Right lobe of liver (tissue), 4 donors: ENCODE data around the gene NKAP.

ENCODE experiments used
- POLR2A ChIP-seq: fragments of 450-650 bp; IDR thresholded peaks from one replicate; pipeline ENCODE4 v1.6.1; 2017; ENCODE audit warnings: antibody characterized with exemption, mild to moderate bottlenecking
- TF ChIP-seq, protein P1 (sequence below), 4 donors: fragments of 200-600 bp in 3 of 4; fragments of 450-650 bp in 1 of 4; IDR thresholded peaks; one replicate each; pipeline versions ENCODE4 v1.5.1 to v1.8.0; 2016 to 2022; ENCODE audit warnings: antibody characterized with exemption in 4 of 4, mild to moderate bottlenecking in 2 of 4
- donor health status: DM: no; HTN: no; CAD: no.
- donor health status: DM: no; HTN: no; CAD: no.
- donor health status: DM: no; HTN: yes; CAD: no.

DNA sequence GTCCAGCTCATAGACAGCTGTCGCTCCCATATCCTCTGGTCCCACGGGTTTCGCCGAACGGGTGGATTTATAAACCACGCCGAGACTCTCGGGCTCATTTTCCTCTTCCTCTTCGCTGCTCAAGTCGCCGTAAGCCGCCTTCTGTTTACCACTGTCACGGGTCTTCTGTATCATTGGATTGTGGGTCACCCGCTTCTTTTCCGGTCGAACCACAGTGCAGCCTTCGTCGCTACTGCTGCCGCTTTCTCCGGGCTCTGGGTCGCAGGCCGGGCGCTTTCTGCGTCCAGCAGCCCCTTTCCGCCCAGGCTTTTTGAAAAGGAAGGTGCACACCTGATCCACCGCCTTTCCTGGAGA, 72.3 kb downstream of the NKAP start:
- TF ChIP-seq, protein P1, sequence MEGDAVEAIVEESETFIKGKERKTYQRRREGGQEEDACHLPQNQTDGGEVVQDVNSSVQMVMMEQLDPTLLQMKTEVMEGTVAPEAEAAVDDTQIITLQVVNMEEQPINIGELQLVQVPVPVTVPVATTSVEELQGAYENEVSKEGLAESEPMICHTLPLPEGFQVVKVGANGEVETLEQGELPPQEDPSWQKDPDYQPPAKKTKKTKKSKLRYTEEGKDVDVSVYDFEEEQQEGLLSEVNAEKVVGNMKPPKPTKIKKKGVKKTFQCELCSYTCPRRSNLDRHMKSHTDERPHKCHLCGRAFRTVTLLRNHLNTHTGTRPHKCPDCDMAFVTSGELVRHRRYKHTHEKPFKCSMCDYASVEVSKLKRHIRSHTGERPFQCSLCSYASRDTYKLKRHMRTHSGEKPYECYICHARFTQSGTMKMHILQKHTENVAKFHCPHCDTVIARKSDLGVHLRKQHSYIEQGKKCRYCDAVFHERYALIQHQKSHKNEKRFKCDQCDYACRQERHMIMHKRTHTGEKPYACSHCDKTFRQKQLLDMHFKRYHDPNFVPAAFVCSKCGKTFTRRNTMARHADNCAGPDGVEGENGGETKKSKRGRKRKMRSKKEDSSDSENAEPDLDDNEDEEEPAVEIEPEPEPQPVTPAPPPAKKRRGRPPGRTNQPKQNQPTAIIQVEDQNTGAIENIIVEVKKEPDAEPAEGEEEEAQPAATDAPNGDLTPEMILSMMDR (IDR thresholded peaks at IDR 0.05): no peak
- TF ChIP-seq POLR2A: no peak
